BE2C (cell line): Measurements from ENCODE around the gene ARHGEF4.

ENCODE experiments used
- DNase-seq: peaks from one replicate; pipeline ENCODE4 v3.0.0-alpha.2; 2020
- H3K27me3 ChIP-seq: fragments of 250-450 bp; sonication (Bioruptor Pico); 2 replicates; pipeline ENCODE4 v1.5.1; 2020; ENCODE audit warnings: mild to moderate bottlenecking
- H3K36me3 ChIP-seq: fragments of 250-450 bp; sonication (Bioruptor Pico); 2 replicates; pipeline ENCODE4 v1.5.1; 2020; ENCODE audit warnings: mild to moderate bottlenecking
- H3K4me1 ChIP-seq: fragments of 250-450 bp; sonication (Bioruptor Pico); 2 replicates; pipeline ENCODE4 v1.5.1; 2020
- H3K4me3 ChIP-seq: 2 replicates; pipeline ENCODE4 v1.5.1; 2011; ENCODE audit warnings: low read depth, low read length
- H3K9me3 ChIP-seq: fragments of 250-450 bp; sonication (Bioruptor Pico); 2 replicates; pipeline ENCODE4 v1.5.1; 2020
- CTCF ChIP-seq: IDR thresholded peaks from 2 replicates; pipeline ENCODE4 v1.5.1; 2012; ENCODE audit warnings: mild to moderate bottlenecking, low read depth, low read length

The ARHGEF4 gene

GRCh38 chr2:130854301-130854700 is 17.6 kb downstream of the ARHGEF4 start:
- Histone ChIP-seq H3K4me3 (no peak overlapping the region), H3K4me1 (no peaks in the 10 kb centered on the region), H3K9me3 (no peaks in the 10 kb centered on the region), H3K36me3 (no peaks in the 10 kb centered on the region), H3K27me3 (no peaks in the 10 kb centered on the region)
- DNase-seq = no peak
- no peak for TF ChIP-seq CTCF

GRCh38 chr2:130864830-130865800 is 28.4 kb downstream of the ARHGEF4 start:
- no peaks in the 10 kb centered on the region for H3K36me3 ChIP-seq
- DNase-seq = peak; percentile 36
- H3K27me3 ChIP-seq = no peaks in the 10 kb centered on the region
- TF ChIP-seq CTCF = no peak
- H3K4me1 ChIP-seq = no peaks in the 10 kb centered on the region
- no peaks in the 10 kb centered on the region for H3K9me3 ChIP-seq
- H3K4me3 ChIP-seq = no peak overlapping the region

- no peak for DNase-seq
- no peak for TF ChIP-seq CTCF
- Histone ChIP-seq H3K4me1 (no peaks in the 10 kb centered on the region), H3K4me3 (no peak overlapping the region), H3K9me3 (no peaks in the 10 kb centered on the region), H3K36me3 (no peaks in the 10 kb centered on the region), H3K27me3 (no peaks in the 10 kb centered on the region)
Observed at GRCh38 chr2:130869441-130870160, 32.9 kb downstream of the ARHGEF4 start.

- no peak for DNase-seq
- no peak overlapping the region for H3K4me3 ChIP-seq
- H3K27me3 ChIP-seq = no peaks in the 10 kb centered on the region
- no peaks in the 10 kb centered on the region for H3K36me3 ChIP-seq
- no peaks in the 10 kb centered on the region for H3K4me1 ChIP-seq
- H3K9me3 ChIP-seq = no peaks in the 10 kb centered on the region
- no peak for TF ChIP-seq CTCF
Observed at GRCh38 chr2:130870161-130870485, 33.4 kb downstream of the ARHGEF4 start.

GRCh38 chr2:130870779-130871178 is 34.1 kb downstream of the ARHGEF4 start:
- no peak for TF ChIP-seq CTCF
- Histone ChIP-seq H3K36me3 (no peaks in the 10 kb centered on the region), H3K4me3 (no peak overlapping the region), H3K9me3 (no peaks in the 10 kb centered on the region), H3K4me1 (no peaks in the 10 kb centered on the region), H3K27me3 (no peaks in the 10 kb centered on the region)
- no peak for DNase-seq
